Mesodermal cell (in vitro differentiated cells): ENCODE measurements around the gene SFMBT2.

ENCODE experiments used
- H3K27ac ChIP-seq: 2 replicates; pipeline ENCODE4 v1.7.0; 2013; ENCODE audit warnings: mild to moderate bottlenecking, low read depth, low read length, moderate library complexity; ENCODE audit not compliant: severe bottlenecking
- H3K36me3 ChIP-seq: 2 replicates; pipeline ENCODE4 v1.7.1; 2013; ENCODE audit warnings: mild to moderate bottlenecking, low read length, moderate library complexity; ENCODE audit not compliant: control insufficient read depth, insufficient read depth
- H3K4me1 ChIP-seq: one replicate; pipeline ENCODE4 v1.7.1; 2013; ENCODE audit warnings: mild to moderate bottlenecking, low read length; ENCODE audit not compliant: insufficient read depth, control insufficient read depth, poor library complexity, severe bottlenecking
- H3K4me3 ChIP-seq: 2 replicates; pipeline ENCODE4 v1.7.0; 2013; ENCODE audit warnings: low read length, control low read depth, mild to moderate bottlenecking; ENCODE audit not compliant: insufficient read depth, poor library complexity, severe bottlenecking; ENCODE audit errors: extremely low read depth
- H3K9me3 ChIP-seq: 2 replicates; pipeline ENCODE4 v1.7.1; 2013; ENCODE audit warnings: mild to moderate bottlenecking, low read length, moderate library complexity; ENCODE audit not compliant: control insufficient read depth
- WGBS, 2 experiments: methylation state at CpG; one replicate each; pipeline ENCODE4 v1.1.5; 2013; ENCODE audit warnings: missing lambda C conversion rate in 2 of 2; ENCODE audit not compliant: insufficient coverage in 2 of 2; 5-methylcytosine and 5-hydroxymethylcytosine counted together

SFMBT2 gene

DNA sequence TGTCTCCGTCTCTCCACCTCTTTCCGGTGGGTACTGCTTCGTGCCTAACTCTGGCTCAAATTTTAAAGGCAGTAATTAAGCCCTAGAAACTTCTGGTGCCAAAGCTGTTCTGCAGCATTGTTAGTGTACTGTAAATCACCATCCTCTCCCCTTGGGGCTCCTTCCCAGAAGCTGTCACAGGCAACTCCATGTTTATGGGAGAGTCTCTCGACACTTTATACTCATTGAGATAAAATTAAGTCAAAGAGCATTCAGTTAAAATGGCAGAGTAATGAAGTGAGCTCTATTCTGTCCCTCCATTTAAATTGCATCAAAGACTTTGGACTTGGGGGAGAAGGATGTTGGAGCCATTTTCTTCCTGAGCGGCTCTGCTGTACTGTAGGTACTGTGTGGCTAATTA, 274.8 kb downstream of the SFMBT2 start:
- H3K9me3 ChIP-seq = no peaks in the 10 kb centered on the region
- WGBS, 2 experiments = 88 to 96% methylated on average over 4 of the region's 5 CpGs
- no peak overlapping the region for H3K27ac ChIP-seq
- no peaks in the 10 kb centered on the region for H3K4me1 ChIP-seq
- no peak overlapping the region for H3K4me3 ChIP-seq
- H3K36me3 ChIP-seq = no peaks in the 10 kb centered on the region

DNA sequence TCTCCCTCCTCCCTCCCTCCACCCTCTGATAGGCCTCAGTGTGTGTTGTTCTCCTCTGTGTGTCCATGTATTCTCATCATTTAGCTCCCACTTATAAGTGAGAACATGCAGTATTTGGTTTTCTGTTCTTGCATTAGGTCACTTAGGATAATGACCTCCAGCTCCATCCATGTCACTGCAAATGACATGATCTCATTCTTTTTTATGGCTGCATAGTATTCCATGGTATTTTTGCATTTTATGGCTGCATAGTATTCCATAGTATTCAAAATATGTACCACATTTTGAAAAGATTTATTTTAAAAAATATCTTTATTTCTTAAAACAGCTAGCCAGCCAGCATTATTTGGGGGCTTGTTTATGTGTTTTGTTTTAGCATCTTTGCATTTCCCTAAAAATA, 275.6 kb downstream of the SFMBT2 start:
- no peaks in the 10 kb centered on the region for H3K4me1 ChIP-seq
- H3K27ac ChIP-seq = no peak overlapping the region
- no peaks in the 10 kb centered on the region for H3K36me3 ChIP-seq
- no peaks in the 10 kb centered on the region for H3K9me3 ChIP-seq
- no peak overlapping the region for H3K4me3 ChIP-seq

GRCh38 chr10:7134448-7134847, 276.4 kb downstream of the SFMBT2 start:
- Histone ChIP-seq H3K27ac (no peak overlapping the region), H3K36me3 (no peaks in the 10 kb centered on the region), H3K4me1 (no peaks in the 10 kb centered on the region), H3K4me3 (no peak overlapping the region), H3K9me3 (no peaks in the 10 kb centered on the region)
- no CpG with 5 or more reads among the region's 1 CpG for WGBS, 2 experiments

- no peaks in the 10 kb centered on the region for H3K4me1 ChIP-seq
- H3K9me3 ChIP-seq = no peaks in the 10 kb centered on the region
- WGBS, 2 experiments = 87 to 92% methylated on average over 5 to 6 of the region's 6 CpGs
These were observed 276.9 kb downstream of the SFMBT2 start for GRCh38 chr10:7133958-7134357.

DNA sequence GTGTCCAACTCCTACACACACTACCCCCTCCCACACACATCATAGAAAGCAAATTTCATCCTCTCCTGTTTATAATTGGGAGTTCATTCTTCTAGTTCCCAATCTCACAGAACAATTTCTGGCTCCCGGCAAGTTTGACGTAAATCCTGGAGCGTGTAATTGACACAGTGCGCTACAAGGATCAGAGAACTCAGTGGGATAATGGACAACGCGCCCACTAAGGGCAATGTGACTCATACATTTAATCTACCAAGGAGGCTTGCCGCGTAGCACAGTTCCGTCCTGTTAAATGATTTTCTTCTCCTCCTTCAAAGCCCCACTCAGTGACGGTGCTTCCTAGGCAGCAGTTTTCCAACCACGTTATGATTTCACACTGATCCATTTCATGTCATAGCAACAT, 277.6 kb downstream of the SFMBT2 start:
- H3K36me3 ChIP-seq = no peaks in the 10 kb centered on the region
- no peak overlapping the region for H3K4me3 ChIP-seq
- no peaks in the 10 kb centered on the region for H3K4me1 ChIP-seq
- H3K27ac ChIP-seq = no peak overlapping the region
- 90 to 97% methylated on average over 9 of the region's 11 CpGs for WGBS, 2 experiments
- no peaks in the 10 kb centered on the region for H3K9me3 ChIP-seq

More at GRCh38 chr10:7133958-7134357, 276.9 kb downstream of the SFMBT2 start:
- H3K4me3 ChIP-seq = no peak overlapping the region
- H3K27ac ChIP-seq = no peak overlapping the region
- no peaks in the 10 kb centered on the region for H3K36me3 ChIP-seq

GRCh38 chr10:7130191-7130911, 280.5 kb downstream of the SFMBT2 start:
- Histone ChIP-seq H3K9me3 (no peaks in the 10 kb centered on the region), H3K27ac (no peak overlapping the region), H3K4me1 (no peaks in the 10 kb centered on the region), H3K36me3 (no peaks in the 10 kb centered on the region), H3K4me3 (no peak overlapping the region)
- WGBS, 2 experiments = 90 to 94% methylated on average over 9 to 10 of the region's 11 CpGs

DNA sequence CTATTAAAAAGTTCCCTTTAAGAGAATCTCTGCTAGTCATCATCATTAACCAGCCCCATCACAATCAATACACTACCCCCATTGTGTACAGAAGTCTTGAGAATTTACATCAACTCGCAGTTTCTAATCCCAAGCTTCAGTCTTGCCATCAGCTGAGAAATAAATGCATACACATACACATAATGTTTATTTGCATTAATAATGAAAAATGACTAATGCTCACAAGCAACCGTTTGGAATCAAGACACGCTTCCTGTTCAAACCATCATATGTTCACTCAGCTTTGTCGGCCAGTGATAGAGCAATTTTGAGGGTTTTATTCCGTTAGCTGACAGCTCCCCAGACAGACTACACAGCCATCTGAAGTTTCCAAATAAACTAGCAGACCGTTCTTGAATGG, 287.1 kb downstream of the SFMBT2 start:
- no peak overlapping the region for H3K27ac ChIP-seq
- no peak overlapping the region for H3K4me3 ChIP-seq
- H3K9me3 ChIP-seq = no peaks in the 10 kb centered on the region
- no peaks in the 10 kb centered on the region for H3K4me1 ChIP-seq
- H3K36me3 ChIP-seq = no peaks in the 10 kb centered on the region
- 88 to 97% methylated on average over 3 to 5 of the region's 6 CpGs for WGBS, 2 experiments

DNA sequence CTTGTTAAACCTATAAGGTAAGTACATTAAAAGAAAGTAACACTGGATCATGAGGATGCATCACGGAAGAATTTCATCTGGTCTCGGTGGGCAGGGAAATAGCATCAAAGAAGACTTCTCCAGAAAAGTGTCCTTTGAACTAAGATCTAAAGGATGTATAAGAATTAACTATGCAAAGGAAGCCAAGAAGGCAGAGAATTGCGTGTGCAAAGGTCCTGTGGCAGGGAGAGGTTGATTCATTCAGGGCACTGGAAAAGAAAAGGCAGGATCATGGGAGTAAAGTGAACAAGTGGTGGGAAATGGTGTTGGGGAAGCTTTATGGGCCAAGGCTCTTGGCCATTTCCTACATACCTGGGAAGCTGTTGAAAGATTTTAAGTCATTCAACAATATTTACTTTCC, 288.3 kb downstream of the SFMBT2 start:
- Histone ChIP-seq H3K9me3 (no peaks in the 10 kb centered on the region), H3K27ac (no peak overlapping the region), H3K4me3 (no peak overlapping the region), H3K4me1 (no peaks in the 10 kb centered on the region), H3K36me3 (no peaks in the 10 kb centered on the region)
- WGBS, 2 experiments = 93 to 100% methylated on average over 2 to 3 of the region's 3 CpGs

GRCh38 chr10:7121154-7121797, 289.6 kb downstream of the SFMBT2 start:
- WGBS, 2 experiments = 55 to 100% methylated on average over 1 to 4 of the region's 10 CpGs
- no peaks in the 10 kb centered on the region for H3K36me3 ChIP-seq
- no peaks in the 10 kb centered on the region for H3K4me1 ChIP-seq
- no peak overlapping the region for H3K27ac ChIP-seq
- no peaks in the 10 kb centered on the region for H3K9me3 ChIP-seq
- H3K4me3 ChIP-seq = no peak overlapping the region

- Histone ChIP-seq H3K4me1 (no peaks in the 10 kb centered on the region), H3K27ac (no peak overlapping the region), H3K9me3 (no peaks in the 10 kb centered on the region), H3K36me3 (no peaks in the 10 kb centered on the region), H3K4me3 (no peak overlapping the region)
- 91 to 96% methylated on average over 10 to 11 of the region's 14 CpGs for WGBS, 2 experiments
These were observed 291.4 kb downstream of the SFMBT2 start for GRCh38 chr10:7119325-7120015.
